Upper lobe of right lung (tissue), 1 donor: Measurements from ENCODE around the gene TAPBP. TPM values are rescaled to one million over a fixed set of nuclear protein-coding genes. Genes with fewer than 3 reads are reported as not detected.
A peak's percentile ranks its signal among the peaks of the same experiment; 100 is the strongest.

Experiments
- ATAC-seq: fragments of 200-7000 bp; cut with Tn5 transposase; one replicate; pipeline ENCODE4 v1.9.1; 2020; ENCODE audit warnings: mild to moderate bottlenecking, moderate library complexity
- DNase-seq: peaks from one replicate; pipeline ENCODE4 v3.0.0-alpha.2; 2020
- H3K27ac ChIP-seq: fragments of 200-600 bp; one replicate; pipeline ENCODE4 v1.8.0; 2022
- H3K27me3 ChIP-seq: fragments of 200-600 bp; one replicate; pipeline ENCODE4 v1.8.0; 2022; ENCODE audit warnings: mild to moderate bottlenecking
- H3K36me3 ChIP-seq: fragments of 200-600 bp; one replicate; pipeline ENCODE4 v1.8.0; 2022
- H3K4me1 ChIP-seq: fragments of 200-600 bp; one replicate; pipeline ENCODE4 v1.8.0; 2022
- H3K4me3 ChIP-seq: fragments of 200-600 bp; one replicate; pipeline ENCODE4 v1.8.0; 2022; ENCODE audit warnings: mild to moderate bottlenecking
- H3K9me3 ChIP-seq: fragments of 200-600 bp; one replicate; pipeline ENCODE4 v1.8.0; 2022
- intact Hi-C: fragments of 100-400 bp; cut with DNase I; formaldehyde crosslinking; loops from one replicate; pipeline ENCODE4 v1.11.0; 2022
- total RNA-seq: library from RNA; stranded (reverse); fragmentation: NEBNext Ultra II Directional; extraction: Animal tissue kit (Norgen Biotek cat#: 25700); gene quantifications from one replicate; pipeline ENCODE4 v1.2.1, GENCODE V29; 2021
- TF ChIP-seq, protein P1 (sequence below): fragments of 200-600 bp; IDR thresholded peaks from one replicate; pipeline ENCODE4 v1.8.0; 2022; ENCODE audit warnings: antibody characterized with exemption
- donor health status: DM: no; HTN: yes; CAD: no; lungs with severe emphysema.

TAPBP gene
- total RNA-seq, 1 donor from 2014 or later, result 191 TPM

DNA sequence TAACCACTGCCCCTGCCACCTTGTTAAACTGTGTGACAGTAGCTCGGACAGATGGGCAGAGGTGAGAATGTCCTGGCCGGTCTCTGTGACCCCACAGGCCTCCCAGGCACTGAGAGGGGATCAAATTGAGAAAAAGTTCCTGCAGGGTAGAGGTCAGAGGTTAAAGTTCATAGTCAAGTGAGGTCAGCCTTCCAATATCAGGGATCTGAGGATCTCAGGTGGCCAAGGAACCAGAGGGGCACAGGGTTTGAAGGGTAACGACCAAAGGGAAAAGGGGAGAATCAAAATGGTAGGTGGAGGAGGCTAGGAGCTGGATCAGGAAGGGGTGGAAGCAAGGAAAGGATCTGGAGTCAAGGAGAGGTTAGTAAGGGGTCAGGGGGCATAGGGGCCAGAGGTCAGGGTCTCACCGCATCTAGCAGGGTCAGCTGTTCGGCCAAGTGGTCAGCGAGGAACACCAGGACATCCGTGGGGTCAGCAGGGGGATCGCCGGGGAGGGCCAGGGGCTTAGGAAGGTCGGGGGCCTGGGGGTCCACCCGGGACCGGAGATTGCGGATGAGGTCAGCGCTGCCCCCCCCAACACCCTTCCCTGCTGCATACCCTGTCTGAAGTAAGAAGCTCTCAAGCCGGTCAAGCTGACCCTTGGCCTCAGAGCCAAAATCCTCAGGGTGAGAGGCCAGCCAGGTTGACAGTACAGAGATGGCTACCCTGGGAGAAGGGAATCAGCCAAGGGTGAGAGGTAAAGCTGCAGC, 18.1 kb downstream of the TAPBP start:
- Histone ChIP-seq H3K27ac (no peak overlapping the region), H3K36me3 (peaks cover 58% of the 10 kb centered on the region), H3K9me3 (no peaks in the 10 kb centered on the region), H3K4me1 (peaks cover 17% of the 10 kb centered on the region), H3K4me3 (no peak overlapping the region), H3K27me3 (no peaks in the 10 kb centered on the region)
- DNase-seq, result no peak
- TF ChIP-seq, protein P1, sequence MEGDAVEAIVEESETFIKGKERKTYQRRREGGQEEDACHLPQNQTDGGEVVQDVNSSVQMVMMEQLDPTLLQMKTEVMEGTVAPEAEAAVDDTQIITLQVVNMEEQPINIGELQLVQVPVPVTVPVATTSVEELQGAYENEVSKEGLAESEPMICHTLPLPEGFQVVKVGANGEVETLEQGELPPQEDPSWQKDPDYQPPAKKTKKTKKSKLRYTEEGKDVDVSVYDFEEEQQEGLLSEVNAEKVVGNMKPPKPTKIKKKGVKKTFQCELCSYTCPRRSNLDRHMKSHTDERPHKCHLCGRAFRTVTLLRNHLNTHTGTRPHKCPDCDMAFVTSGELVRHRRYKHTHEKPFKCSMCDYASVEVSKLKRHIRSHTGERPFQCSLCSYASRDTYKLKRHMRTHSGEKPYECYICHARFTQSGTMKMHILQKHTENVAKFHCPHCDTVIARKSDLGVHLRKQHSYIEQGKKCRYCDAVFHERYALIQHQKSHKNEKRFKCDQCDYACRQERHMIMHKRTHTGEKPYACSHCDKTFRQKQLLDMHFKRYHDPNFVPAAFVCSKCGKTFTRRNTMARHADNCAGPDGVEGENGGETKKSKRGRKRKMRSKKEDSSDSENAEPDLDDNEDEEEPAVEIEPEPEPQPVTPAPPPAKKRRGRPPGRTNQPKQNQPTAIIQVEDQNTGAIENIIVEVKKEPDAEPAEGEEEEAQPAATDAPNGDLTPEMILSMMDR, result no peak
- no peak for ATAC-seq
- intact Hi-C loops, result no loop called here

DNA sequence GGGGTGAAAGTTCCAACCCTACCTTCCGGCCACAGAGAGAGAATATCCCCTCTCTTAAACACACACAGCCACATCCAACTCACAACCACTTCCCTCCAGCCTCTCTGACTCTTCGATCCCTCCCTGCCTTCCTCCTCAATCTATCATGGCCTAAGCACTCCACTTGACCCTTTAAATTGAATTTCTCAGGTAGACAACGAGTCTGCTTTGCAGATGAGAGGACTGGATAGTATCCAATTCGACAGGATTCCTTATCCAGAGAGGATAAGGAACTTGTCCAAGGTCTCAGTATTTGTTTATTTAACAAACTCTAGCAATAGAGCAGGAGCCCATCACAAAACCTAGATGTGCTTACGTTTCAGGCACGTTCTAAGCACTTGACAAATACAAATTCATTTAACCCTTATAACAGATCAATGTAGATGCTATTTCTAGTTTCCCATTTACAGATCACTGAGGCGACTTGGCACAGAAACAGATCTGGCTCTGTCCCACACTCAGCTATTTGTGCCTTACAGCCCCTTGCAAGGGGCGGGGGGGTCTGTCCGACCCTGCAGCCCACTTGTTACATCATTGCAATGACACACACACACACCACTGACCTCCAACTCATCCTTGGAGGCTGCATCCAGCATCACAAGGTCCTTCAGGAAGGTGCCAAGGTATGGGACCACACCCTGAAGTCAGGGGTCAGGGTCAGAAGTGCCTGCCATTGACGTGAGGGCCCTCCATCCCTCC, 19.6 kb downstream of the TAPBP start:
- H3K27me3 ChIP-seq, result no peaks in the 10 kb centered on the region
- H3K4me1 ChIP-seq, result peaks cover 17% of the 10 kb centered on the region
- ATAC-seq (no peak), DNase-seq (no peak)
- no peak overlapping the region for H3K27ac ChIP-seq
- H3K36me3 ChIP-seq, result peaks cover 58% of the 10 kb centered on the region
- H3K4me3 ChIP-seq, result no peak overlapping the region
- TF ChIP-seq, protein P1, result no peak
- intact Hi-C loops, result no loop called here
- no peaks in the 10 kb centered on the region for H3K9me3 ChIP-seq

DNA sequence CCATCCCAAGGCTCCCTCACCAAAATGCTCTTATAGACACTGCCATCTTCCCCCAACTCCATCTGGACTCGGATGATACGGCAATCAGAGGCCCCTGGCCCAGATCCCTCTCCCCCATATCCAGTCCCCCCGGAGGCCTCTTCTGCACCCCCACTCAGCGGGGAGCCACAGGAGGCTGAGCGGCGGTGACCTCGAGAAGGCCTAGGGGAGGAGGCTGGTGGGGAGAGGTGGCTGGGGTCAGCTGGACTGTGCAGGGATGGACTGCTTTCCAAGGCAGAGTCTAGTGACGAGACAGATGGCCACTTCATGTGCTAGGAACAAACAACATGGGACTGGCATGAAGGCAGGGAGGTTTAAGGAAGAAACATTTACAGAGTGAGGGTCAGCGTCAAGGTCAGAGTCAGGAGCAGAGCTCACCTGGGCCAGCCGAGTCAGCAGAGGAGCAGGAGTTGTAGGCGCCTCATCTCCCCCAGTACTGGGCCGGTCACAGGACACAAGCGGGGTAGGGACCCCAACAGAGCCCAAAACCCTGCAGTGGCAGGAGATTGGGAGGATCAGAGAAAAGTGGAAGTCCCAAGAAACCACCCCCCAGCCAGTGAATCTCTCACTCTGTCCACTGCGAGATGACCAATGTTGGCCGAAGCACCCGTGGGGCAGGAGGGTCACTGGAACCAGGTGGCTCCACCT, 20.7 kb downstream of the TAPBP start:
- ATAC-seq (no peak), DNase-seq (no peak)
- Histone ChIP-seq H3K4me3 (no peak overlapping the region), H3K36me3 (peaks cover 58% of the 10 kb centered on the region), H3K27ac (no peak overlapping the region), H3K4me1 (peaks cover 21% of the 10 kb centered on the region), H3K27me3 (no peaks in the 10 kb centered on the region), H3K9me3 (no peaks in the 10 kb centered on the region)
- intact Hi-C loops, result no loop called here
- TF ChIP-seq, protein P1, result no peak

DNA sequence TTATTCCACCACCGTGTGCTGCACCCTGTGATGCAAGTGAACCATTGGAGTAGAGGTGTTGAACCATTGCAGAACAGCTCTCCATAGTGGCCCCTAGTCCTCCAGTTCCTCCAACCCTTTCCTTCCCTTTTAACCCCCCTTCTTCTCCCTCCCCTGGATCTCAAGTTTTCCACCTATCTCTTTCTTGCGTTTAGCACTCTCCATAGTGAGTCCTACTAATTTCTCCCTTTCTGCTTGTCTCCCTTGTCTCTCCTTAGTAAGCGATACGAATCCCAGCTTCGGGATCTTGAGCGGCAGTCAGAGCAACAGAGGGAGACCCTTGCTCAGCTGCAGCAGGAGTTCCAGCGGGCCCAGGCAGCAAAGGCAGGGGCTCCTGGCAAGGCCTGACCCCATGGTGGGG, 23.4 kb downstream of the TAPBP start:
- no peaks in the 10 kb centered on the region for H3K9me3 ChIP-seq
- peaks cover 66% of the 10 kb centered on the region for H3K36me3 ChIP-seq
- DNase-seq, result no peak
- no peak for ATAC-seq
- intact Hi-C loops, result no loop called here
- H3K27ac ChIP-seq, result no peak overlapping the region
- H3K4me3 ChIP-seq, result peak overlapping the region; percentile 89
- peaks cover 19% of the 10 kb centered on the region for H3K4me1 ChIP-seq
- no peaks in the 10 kb centered on the region for H3K27me3 ChIP-seq
- TF ChIP-seq, protein P1, result no peak

DNA sequence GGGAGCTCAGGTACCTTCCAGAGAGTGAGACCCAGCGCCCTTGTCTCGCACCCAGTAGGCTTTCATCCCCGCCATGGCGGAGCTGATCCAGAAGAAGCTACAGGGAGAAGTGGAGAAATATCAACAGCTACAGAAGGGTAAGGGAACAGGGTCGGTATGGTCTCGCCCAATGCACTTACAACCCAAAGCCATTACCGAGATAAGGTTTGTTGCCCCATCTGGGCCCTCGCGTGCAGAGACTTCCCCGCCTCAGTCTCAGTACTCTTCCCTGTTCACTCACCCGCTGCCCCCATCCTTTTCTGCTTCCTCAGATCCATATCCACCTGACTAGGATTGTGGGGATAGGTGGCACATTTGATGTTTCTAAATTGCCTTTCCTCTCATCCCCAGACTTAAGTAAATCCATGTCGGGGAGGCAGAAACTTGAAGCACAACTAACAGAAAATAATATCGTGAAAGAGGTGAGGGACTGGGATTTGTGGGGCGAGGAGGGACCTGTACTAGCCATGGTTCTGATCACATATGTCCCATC, 24.0 kb downstream of the TAPBP start:
- Histone ChIP-seq H3K4me1 (peaks cover 19% of the 10 kb centered on the region), H3K27ac (peak overlapping the region; percentile 73), H3K27me3 (no peaks in the 10 kb centered on the region), H3K4me3 (peak overlapping the region; percentile 89), H3K9me3 (no peaks in the 10 kb centered on the region), H3K36me3 (peaks cover 65% of the 10 kb centered on the region)
- DNase-seq, result no peak
- TF ChIP-seq, protein P1, result no peak
- ATAC-seq, result no peak
- intact Hi-C loops, result no loop called here
